Esophagus squamous epithelium (tissue), 4 donors: ENCODE measurements around the gene DCAF12.

ENCODE experiments used
- POLR2A ChIP-seq, 4 donors: fragments of 450-650 bp; IDR thresholded peaks; one replicate each; pipeline ENCODE4 v1.6.1; 2017; ENCODE audit warnings: antibody characterized with exemption in 4 of 4, mild to moderate bottlenecking in 4 of 4, moderate library complexity in 3 of 4
- TF ChIP-seq, protein P1 (sequence below), 6 experiments: fragments of 450-650 bp in 4 of 6; fragments of 200-600 bp in 2 of 6; sonication (generic) in 2 of 6; IDR thresholded peaks; one replicate each; pipeline ENCODE4 v1.5.1; 2016 to 2019; ENCODE audit warnings: antibody characterized with exemption in 6 of 6, mild to moderate bottlenecking in 4 of 6, moderate library complexity in 4 of 6

DNA sequence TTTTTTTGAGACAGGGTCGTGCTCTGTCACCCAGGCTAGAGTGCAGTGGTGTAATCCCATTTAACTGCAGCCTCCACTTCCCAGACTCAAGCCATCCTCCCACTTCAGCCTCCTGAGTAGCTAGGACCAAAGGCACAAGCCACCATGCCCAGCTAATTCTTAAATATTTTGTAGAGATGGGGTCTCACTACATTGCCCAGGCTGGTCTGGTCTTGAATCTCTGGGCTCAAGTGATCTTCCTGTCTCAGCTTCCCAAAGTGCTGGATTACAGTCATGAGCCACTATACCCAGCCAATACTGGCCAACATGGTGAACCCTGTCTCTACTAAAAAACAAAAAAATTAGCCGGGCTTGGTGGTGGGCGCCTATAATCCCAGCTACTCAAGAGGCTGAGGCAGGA, 6.8 kb downstream of the DCAF12 start:
- TF ChIP-seq, protein P1, sequence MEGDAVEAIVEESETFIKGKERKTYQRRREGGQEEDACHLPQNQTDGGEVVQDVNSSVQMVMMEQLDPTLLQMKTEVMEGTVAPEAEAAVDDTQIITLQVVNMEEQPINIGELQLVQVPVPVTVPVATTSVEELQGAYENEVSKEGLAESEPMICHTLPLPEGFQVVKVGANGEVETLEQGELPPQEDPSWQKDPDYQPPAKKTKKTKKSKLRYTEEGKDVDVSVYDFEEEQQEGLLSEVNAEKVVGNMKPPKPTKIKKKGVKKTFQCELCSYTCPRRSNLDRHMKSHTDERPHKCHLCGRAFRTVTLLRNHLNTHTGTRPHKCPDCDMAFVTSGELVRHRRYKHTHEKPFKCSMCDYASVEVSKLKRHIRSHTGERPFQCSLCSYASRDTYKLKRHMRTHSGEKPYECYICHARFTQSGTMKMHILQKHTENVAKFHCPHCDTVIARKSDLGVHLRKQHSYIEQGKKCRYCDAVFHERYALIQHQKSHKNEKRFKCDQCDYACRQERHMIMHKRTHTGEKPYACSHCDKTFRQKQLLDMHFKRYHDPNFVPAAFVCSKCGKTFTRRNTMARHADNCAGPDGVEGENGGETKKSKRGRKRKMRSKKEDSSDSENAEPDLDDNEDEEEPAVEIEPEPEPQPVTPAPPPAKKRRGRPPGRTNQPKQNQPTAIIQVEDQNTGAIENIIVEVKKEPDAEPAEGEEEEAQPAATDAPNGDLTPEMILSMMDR (IDR thresholded peaks at IDR 0.05) = no peak
- no peak for TF ChIP-seq POLR2A (IDR thresholded peaks at IDR 0.05)
